Endothelial cell of umbilical vein (primary cell): Measurements from ENCODE around the gene GLRA1. TPM values are rescaled to one million over a fixed set of nuclear protein-coding genes. Genes with fewer than 3 reads are reported as not detected.

ENCODE experiments used
- BruUV-seq: library from RNA; stranded (reverse); fragments of 400-500 nt; replicated peaks from 2 replicates; lab custom pipeline; 2021; lab: Mats Ljungman, UMichigan
- CTCF ChIA-PET: fragments of 300-600, 350-600 bp; sonication (Branson Sonifier 250); formaldehyde crosslinking; loops from one replicate; lab custom pipeline; 2021; ENCODE audit warnings: antibody characterized with exemption, inconsistent platforms; lab: Charles Lee
- POLR2A ChIA-PET: fragments of 300-600, 350-600 bp; sonication (Branson Sonifier 250); formaldehyde crosslinking; loops from one replicate; lab custom pipeline; 2021; ENCODE audit warnings: antibody characterized with exemption, inconsistent platforms; lab: Charles Lee
- DNase-seq: peaks from one replicate; pipeline ENCODE4 v3.0.0-alpha.2; 2011; ENCODE audit warnings: low read depth, low spot score
- FAIRE-seq: peaks from 2 replicates; lab custom pipeline; 2011; peaks lifted over from hg19 to GRCh38; lab: Jason Lieb, UNC
- H2AFZ ChIP-seq: 2 replicates; pipeline ENCODE4 v1.6.0; 2012; ENCODE audit warnings: low read depth, low read length, control low read depth, inconsistent platforms
- H3K27ac ChIP-seq: 2 replicates; pipeline ENCODE4 v1.5.1; 2011; ENCODE audit warnings: low read depth, mild to moderate bottlenecking, control low read depth, low read length, moderate library complexity; ENCODE audit not compliant: insufficient read depth
- H3K27me3 ChIP-seq, 2 experiments: 2 replicates each; pipeline versions ENCODE4 v1.6.0 to v1.6.1; 2011; ENCODE audit warnings: low read length in 2 of 2, mixed read lengths in 1 of 2; ENCODE audit not compliant: control insufficient read depth in 2 of 2, insufficient read depth in 2 of 2
- H3K36me3 ChIP-seq, 2 experiments: 2 replicates in 1 of 2; 3 replicates in 1 of 2; pipeline ENCODE4 v1.5.1; 2011; ENCODE audit warnings: low read length in 2 of 2, mild to moderate bottlenecking in 1 of 2, moderate library complexity in 1 of 2; ENCODE audit not compliant: control insufficient read depth in 2 of 2, insufficient read depth in 2 of 2; ENCODE audit errors: extremely low read depth in 1 of 2
- H3K4me1 ChIP-seq: 3 replicates; pipeline ENCODE4 v1.5.1; 2011; ENCODE audit warnings: mild to moderate bottlenecking, low read length; ENCODE audit not compliant: control insufficient read depth, insufficient read depth; ENCODE audit errors: extremely low read depth
- H3K4me2 ChIP-seq: 2 replicates; pipeline ENCODE4 v1.6.1; 2011; ENCODE audit warnings: low read length, control low read depth, mixed read lengths; ENCODE audit not compliant: insufficient read depth
- H3K4me3 ChIP-seq, 3 experiments: fragments of 200-600 bp in 1 of 3; sonication (generic), shearing (Covaris generic) in 1 of 3; replicated peaks in 1 of 3; 2 replicates each; pipeline ENCODE4 v1.5.1; 2011 to 2016; ENCODE audit warnings: control low read depth in 3 of 3, low read length in 3 of 3, mild to moderate bottlenecking in 2 of 3, inconsistent platforms in 1 of 3, low read depth in 1 of 3, moderate library complexity in 1 of 3; ENCODE audit not compliant: insufficient read depth in 1 of 3
- H3K79me2 ChIP-seq: 2 replicates; pipeline ENCODE4 v1.6.0; 2012; ENCODE audit warnings: low read length, inconsistent platforms; ENCODE audit not compliant: control insufficient read depth, insufficient read depth
- H3K9ac ChIP-seq: replicated peaks from 2 replicates; pipeline ENCODE3; 2011; ENCODE audit warnings: low read length, control low read depth; ENCODE audit not compliant: insufficient read depth; ENCODE audit errors: extremely low read depth
- H3K9me1 ChIP-seq: replicated peaks from 3 replicates; pipeline ENCODE4 v1.6.0; 2011; ENCODE audit warnings: mild to moderate bottlenecking, low read length; ENCODE audit not compliant: control insufficient read depth, insufficient read depth; ENCODE audit errors: extremely low read depth
- H3K9me3 ChIP-seq: replicated peaks from 2 replicates; pipeline ENCODE4 v1.5.1; 2012; ENCODE audit warnings: low read length, inconsistent platforms; ENCODE audit not compliant: control insufficient read depth, insufficient read depth
- H4K20me1 ChIP-seq: replicated peaks from 2 replicates; pipeline ENCODE3; 2011; ENCODE audit warnings: mild to moderate bottlenecking, low read length; ENCODE audit not compliant: control insufficient read depth, insufficient read depth; ENCODE audit errors: extremely low read depth
- EZH2 ChIP-seq: IDR thresholded peaks from 2 replicates; pipeline ENCODE4 v1.6.1; 2012; ENCODE audit warnings: borderline replicate concordance, low read depth, mild to moderate bottlenecking, moderate library complexity, low read length, inconsistent platforms; ENCODE audit not compliant: severe bottlenecking
- FOS ChIP-seq: IDR thresholded peaks from 2 replicates; pipeline ENCODE4 v1.6.1; 2011; ENCODE audit warnings: mild to moderate bottlenecking, low read length, moderate library complexity, borderline replicate concordance; ENCODE audit not compliant: insufficient read depth
- JUN ChIP-seq: IDR thresholded peaks from 2 replicates; pipeline ENCODE4 v1.6.1; 2011; ENCODE audit warnings: borderline replicate concordance, low read depth; ENCODE audit not compliant: insufficient read length, insufficient read depth
- MYC ChIP-seq: IDR thresholded peaks from one replicate; pipeline ENCODE4 v1.6.1; 2011; ENCODE audit warnings: mild to moderate bottlenecking, low read depth, low read length
- POLR2A ChIP-seq: IDR thresholded peaks from 2 replicates; pipeline ENCODE4 v1.6.1; 2012; ENCODE audit warnings: low read depth, mild to moderate bottlenecking, control low read depth, low read length
- POLR2AphosphoS5 ChIP-seq: IDR thresholded peaks from 2 replicates; pipeline ENCODE4 v1.6.1; 2012; ENCODE audit warnings: low read depth, mild to moderate bottlenecking, control low read depth, low read length, moderate library complexity; ENCODE audit not compliant: insufficient read depth
- dilution Hi-C: fragments of 300-500 bp; cut with MboI; formaldehyde crosslinking; loops from one replicate; pipeline ENCODE4 v1.15.0; 2019; ENCODE audit warnings: low sequenced_read_pairs; ENCODE audit not compliant: extremely low pct_ligation_motif_present
- intact Hi-C: fragments of 100-400 bp; cut with micrococcal nuclease; formaldehyde crosslinking; loops from one replicate; pipeline ENCODE4 v1.10.0; 2022
- polyA plus RNA-seq, 4 experiments: library from polyadenylated mRNA; depleted of rRNA in 3 of 4; stranded (reverse) in 3 of 4; unstranded in 1 of 4; fragments of >200 nt; gene quantifications; 2 replicates each; pipeline versions ENCODE4 v1.2.1 to v1.2.3, GENCODE V29; 2011 to 2012; ENCODE audit warnings: missing spikeins in 1 of 4
- total RNA-seq: library from RNA; stranded (reverse); gene quantifications from 2 replicates; pipeline ENCODE4 v1.2.3, GENCODE V29; 2021

Gene GLRA1
- total and polyA plus RNA-seq, 2 donors (not counting 3 experiments of a cell fraction or from before 2014, with no cell fraction given), result not detected

DNA sequence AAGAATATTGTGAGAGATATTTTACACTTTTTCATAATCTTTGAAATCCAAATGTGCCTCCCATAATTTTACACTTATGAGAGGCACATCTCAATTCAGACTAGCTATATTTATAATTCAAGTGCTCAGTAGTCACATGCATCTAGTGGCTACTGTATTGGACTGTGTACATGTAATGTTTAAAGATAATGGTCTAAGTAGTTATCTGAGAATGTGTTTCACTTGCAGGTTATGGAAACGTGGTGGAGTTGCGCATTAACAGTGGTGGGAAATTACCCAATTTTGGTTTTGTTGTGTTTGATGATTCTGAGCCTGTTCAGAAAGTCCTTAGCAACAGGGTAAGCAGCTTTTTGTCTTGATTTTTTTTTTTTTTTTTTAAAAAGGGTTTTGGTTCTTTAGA is 124.1 kb downstream of the GLRA1 start:
- FAIRE-seq, result no peak
- H3K4me3 ChIP-seq, result no peak overlapping the region
- peaks cover 5% of the 10 kb centered on the region for H3K4me1 ChIP-seq
- H3K9me1 ChIP-seq, result no peaks in the 10 kb centered on the region
- H3K9me3 ChIP-seq, result no peaks in the 10 kb centered on the region
- intact Hi-C loops (no loop called here), dilution Hi-C loops (no loop called here)
- POLR2A ChIA-PET, result no interaction called here
- BruUV-seq, result no TSS peak
- H3K36me3 ChIP-seq, result peaks cover 27 to 33% of the 10 kb centered on the region in 2 experiments
- DNase-seq, result no peak
- TF ChIP-seq EZH2, result no peak
- TF ChIP-seq JUN, result no peak
- no peak for TF ChIP-seq POLR2A
- TF ChIP-seq MYC, result no peak
- TF ChIP-seq POLR2AphosphoS5, result no peak
- TF ChIP-seq FOS, result no peak
- no peak overlapping the region for H3K4me2 ChIP-seq
- H3K9ac ChIP-seq, result no peak overlapping the region
- H3K27me3 ChIP-seq, result no peaks in the 10 kb centered on the region
- peaks cover 74% of the 10 kb centered on the region for H3K79me2 ChIP-seq
- H4K20me1 ChIP-seq, result peaks cover 2% of the 10 kb centered on the region
- no peak overlapping the region for H2AFZ ChIP-seq
- H3K27ac ChIP-seq, result no peak overlapping the region
- CTCF ChIA-PET, result interaction anchor here (1.2 to 2.6 kb wide), 3 partner anchors 10 to 29 kb away, joined by 3 to 8 read pairs (median 4); no protein-coding TSS in a partner anchor

- dilution Hi-C loops (no loop called here), intact Hi-C loops (no loop called here)
- H3K9ac ChIP-seq, result no peak overlapping the region
- BruUV-seq, result no TSS peak
- H3K27ac ChIP-seq, result no peak overlapping the region
- no peak overlapping the region for H3K4me3 ChIP-seq
- H3K9me1 ChIP-seq, result no peaks in the 10 kb centered on the region
- H2AFZ ChIP-seq, result no peak overlapping the region
- no peaks in the 10 kb centered on the region for H3K9me3 ChIP-seq
- TF ChIP-seq FOS (peak; percentile 4), EZH2 (no peak)
- H3K27me3 ChIP-seq, result no peaks in the 10 kb centered on the region
- ChIA-PET POLR2A (interaction anchor here (0.7 to 1.4 kb wide), 4 partner anchors 27 to 326 kb away, joined by 3 to 5 read pairs (median 3); partner anchors contain the start of gene G3BP1), CTCF (interaction anchor here (1.2 to 2.6 kb wide), 2 partner anchors 14 to 26 kb away, joined by 3 to 8 read pairs; no protein-coding TSS in a partner anchor)
- peaks cover 74% of the 10 kb centered on the region for H3K79me2 ChIP-seq
- FAIRE-seq, result no peak
- no peak overlapping the region for H3K4me2 ChIP-seq
- H3K4me1 ChIP-seq, result peaks cover 5% of the 10 kb centered on the region
- peaks cover 2% of the 10 kb centered on the region for H4K20me1 ChIP-seq
- H3K36me3 ChIP-seq, result peaks cover 30 to 34% of the 10 kb centered on the region in 2 experiments
- DNase-seq, result no peak
These were observed 125.2 kb downstream of the GLRA1 start for GRCh38 chr5:151799407-151799806.
